OCI-LY3 (cell line): Measurements from ENCODE around the gene POU5F1.

Experiments used
- H2AFZ ChIP-seq: fragments of 200-600, 300-600 bp; shearing (Covaris generic); 2 replicates; pipeline ENCODE4 v1.6.0; 2014; ENCODE audit warnings: antibody characterized with exemption, low read depth, low read length
- H3K27ac ChIP-seq: fragments of 200-600, 300-600 bp; sonication (generic); 2 replicates; pipeline ENCODE4 v1.5.1; 2014; ENCODE audit warnings: mild to moderate bottlenecking, low read length, moderate library complexity, mixed read lengths
- H3K27me3 ChIP-seq: fragments of 200-600, 300-600 bp; sonication (generic); 2 replicates; pipeline ENCODE4 v1.6.1; 2014; ENCODE audit warnings: low read depth, low read length, mixed read lengths
- H3K36me3 ChIP-seq: fragments of 200-600, 300-600 bp; sonication (generic); replicated peaks from 2 replicates; pipeline ENCODE3; 2014; ENCODE audit warnings: low read depth, low read length, mixed read lengths
- H3K4me1 ChIP-seq: fragments of 300-600, 200-600 bp; sonication (generic); 2 replicates; pipeline ENCODE4 v1.6.1; 2014; ENCODE audit warnings: low read length, mixed read lengths
- H3K4me2 ChIP-seq: fragments of 200-600, 300-600 bp; sonication (generic); 2 replicates; pipeline ENCODE4 v1.6.1; 2014; ENCODE audit warnings: low read length, mixed read lengths
- H3K4me3 ChIP-seq: fragments of 300-600, 200-600 bp; sonication (generic); 2 replicates; pipeline ENCODE4 v1.5.1; 2014; ENCODE audit warnings: antibody characterized with exemption, mild to moderate bottlenecking, low read length, moderate library complexity
- H3K79me2 ChIP-seq: fragments of 300-600, 200-600 bp; shearing (Covaris generic); 2 replicates; pipeline ENCODE4 v1.6.1; 2014; ENCODE audit warnings: mild to moderate bottlenecking, low read length, mixed read lengths
- H3K9ac ChIP-seq: fragments of 300-600, 200-600 bp; shearing (Covaris generic); 2 replicates; pipeline ENCODE4 v1.6.0; 2014; ENCODE audit warnings: mild to moderate bottlenecking, low read length, moderate library complexity
- H3K9me3 ChIP-seq: fragments of 200-600, 300-600 bp; shearing (Covaris generic); 2 replicates; pipeline ENCODE4 v1.6.1; 2014; ENCODE audit warnings: low read length, mixed read lengths; ENCODE audit not compliant: insufficient read depth
- H4K20me1 ChIP-seq: fragments of 200-600, 300-600 bp; sonication (generic); 2 replicates; pipeline ENCODE4 v1.6.1; 2016; ENCODE audit warnings: low read length, mixed read lengths; ENCODE audit not compliant: insufficient read depth
- CTCF ChIP-seq: fragments of 200-600, 300-600 bp; sonication (generic); IDR thresholded peaks from 2 replicates; pipeline ENCODE4 v1.5.1; 2014; ENCODE audit warnings: antibody characterized with exemption, low read length, low read depth
- EZH2phosphoT487 ChIP-seq: fragments of 200-600 bp; shearing (Covaris generic); IDR thresholded peaks from 2 replicates; pipeline ENCODE4 v1.6.1; 2018; ENCODE audit warnings: antibody characterized with exemption, mixed run types, low read depth

Gene POU5F1

DNA sequence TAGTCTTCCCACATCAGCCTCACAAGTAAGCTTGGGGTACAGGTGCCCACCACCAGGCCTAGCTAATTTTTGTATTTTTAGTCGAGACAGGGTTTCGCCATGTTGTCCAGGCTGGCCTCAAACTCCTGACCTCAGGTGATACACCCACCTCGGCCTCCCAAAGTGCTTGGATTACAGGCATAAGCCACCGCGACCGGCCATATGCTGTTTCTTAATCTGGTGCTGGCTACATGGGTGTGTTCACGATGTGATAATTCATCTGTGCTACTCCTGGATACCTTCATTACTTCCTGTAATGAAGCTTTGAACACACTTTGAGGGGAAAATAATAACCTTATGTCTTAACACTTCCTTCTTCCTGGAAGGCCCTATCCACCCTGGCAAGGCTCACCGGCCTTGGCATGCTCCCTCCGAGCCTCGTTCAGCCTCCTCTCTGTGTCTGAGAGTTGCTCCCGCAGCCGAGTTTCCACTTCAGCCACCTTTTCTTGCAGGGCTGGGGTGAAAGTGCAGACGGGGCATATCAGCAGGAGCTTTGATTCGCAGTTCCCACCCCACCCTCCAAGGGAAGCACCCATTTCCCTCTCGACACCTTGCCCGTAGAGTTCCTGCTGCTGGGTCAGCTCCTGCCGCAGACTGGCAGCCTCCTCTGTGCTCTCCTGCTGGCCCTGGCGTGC lies 26.0 kb downstream of the POU5F1 start:
- TF ChIP-seq EZH2phosphoT487 (no peak), CTCF (no peak)
- no peaks in the 10 kb centered on the region for H3K9me3 ChIP-seq
- no peaks in the 10 kb centered on the region for H4K20me1 ChIP-seq
- no peak overlapping the region for H3K4me2 ChIP-seq
- H2AFZ ChIP-seq, result no peak overlapping the region
- no peak overlapping the region for H3K27ac ChIP-seq
- no peaks in the 10 kb centered on the region for H3K4me1 ChIP-seq
- H3K4me3 ChIP-seq, result no peak overlapping the region
- H3K36me3 ChIP-seq, result peaks cover 2% of the 10 kb centered on the region
- no peaks in the 10 kb centered on the region for H3K27me3 ChIP-seq
- no peak overlapping the region for H3K9ac ChIP-seq
- H3K79me2 ChIP-seq, result no peaks in the 10 kb centered on the region

GRCh38 chr6:31143148-31143547 lies 27.3 kb downstream of the POU5F1 start:
- Histone ChIP-seq H3K9ac (no peak overlapping the region), H3K79me2 (no peaks in the 10 kb centered on the region), H3K27me3 (no peaks in the 10 kb centered on the region), H2AFZ (no peak overlapping the region), H3K4me1 (no peaks in the 10 kb centered on the region), H3K4me2 (no peak overlapping the region), H3K36me3 (peaks cover under 1% of the 10 kb centered on the region), H3K4me3 (no peak overlapping the region), H3K27ac (no peak overlapping the region), H4K20me1 (no peaks in the 10 kb centered on the region), H3K9me3 (no peaks in the 10 kb centered on the region)
- TF ChIP-seq EZH2phosphoT487, result no peak
- no peak for TF ChIP-seq CTCF

DNA sequence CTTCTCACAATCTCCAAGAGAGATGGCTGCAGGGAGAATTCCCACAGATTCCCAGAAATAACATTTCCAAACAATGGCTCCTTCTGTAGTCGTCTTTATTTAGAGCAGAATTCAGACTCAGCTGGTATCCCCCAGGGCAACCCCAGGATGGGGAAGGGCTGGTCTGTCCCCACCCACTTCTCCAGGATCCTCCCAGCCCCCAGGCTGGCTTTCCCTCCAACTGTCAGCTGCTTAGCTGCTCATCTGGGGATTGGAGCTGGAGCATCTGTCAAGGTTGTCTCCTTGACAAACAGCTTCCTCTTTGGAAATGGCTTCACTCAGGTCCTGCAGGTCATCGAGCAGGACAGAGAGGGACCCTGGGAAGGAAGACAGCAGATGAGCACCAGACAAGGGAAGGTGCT lies 28.1 kb downstream of the POU5F1 start:
- no peak overlapping the region for H2AFZ ChIP-seq

DNA sequence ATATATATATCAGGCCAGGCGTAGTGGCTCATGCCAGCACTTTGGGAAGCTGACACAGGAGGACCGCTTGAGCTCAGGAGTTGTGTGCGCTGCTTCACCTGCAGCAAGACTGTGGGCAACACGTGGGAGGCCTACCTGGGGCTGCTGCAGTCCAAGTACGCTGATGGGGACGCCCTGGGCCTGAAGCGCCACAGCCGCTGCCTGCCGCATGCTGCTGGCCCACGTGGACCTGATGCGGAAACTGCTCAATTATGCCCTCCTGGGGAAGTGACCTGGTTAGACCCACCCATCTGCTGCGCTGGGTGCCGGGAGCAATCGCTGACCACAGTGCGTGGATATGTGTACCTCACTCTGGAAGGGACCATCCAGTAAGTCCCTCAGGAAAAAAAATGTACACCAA lies 29.8 kb downstream of the POU5F1 start:
- no peak overlapping the region for H3K27ac ChIP-seq
- no peak overlapping the region for H3K4me2 ChIP-seq
- H3K79me2 ChIP-seq, result no peaks in the 10 kb centered on the region
- peaks cover 6% of the 10 kb centered on the region for H3K4me1 ChIP-seq
- H2AFZ ChIP-seq, result no peak overlapping the region
- H3K36me3 ChIP-seq, result no peaks in the 10 kb centered on the region
- no peaks in the 10 kb centered on the region for H3K27me3 ChIP-seq
- no peak overlapping the region for H3K4me3 ChIP-seq
- H3K9me3 ChIP-seq, result no peaks in the 10 kb centered on the region
- H4K20me1 ChIP-seq, result no peaks in the 10 kb centered on the region
- no peak overlapping the region for H3K9ac ChIP-seq
- TF ChIP-seq EZH2phosphoT487 (no peak), CTCF (no peak)

More for the DNA sequence above, 28.1 kb downstream of the POU5F1 start:
- no peak for TF ChIP-seq EZH2phosphoT487
- no peak for TF ChIP-seq CTCF
- Histone ChIP-seq H3K9me3 (no peaks in the 10 kb centered on the region), H3K4me2 (no peak overlapping the region), H3K4me1 (peaks cover 6% of the 10 kb centered on the region), H3K9ac (no peak overlapping the region), H3K4me3 (no peak overlapping the region), H3K79me2 (no peaks in the 10 kb centered on the region), H3K27me3 (no peaks in the 10 kb centered on the region), H3K27ac (no peak overlapping the region), H3K36me3 (no peaks in the 10 kb centered on the region), H4K20me1 (no peaks in the 10 kb centered on the region)
